K562 (cell line): ENCODE results near the gene PIK3CD. TPM values are rescaled to one million over a fixed set of nuclear protein-coding genes. Genes with fewer than 3 reads are reported as not detected.

Experiments used
- ATAC-seq: fragments of 200-7000 bp; cut with Tn5 transposase; 3 replicates; pipeline ENCODE4 v1.9.1; 2020; ENCODE audit warnings: moderate library complexity
- BruUV-seq: library from RNA; stranded (reverse); fragments of 400-500 nt; replicated peaks from 2 replicates; lab custom pipeline; 2021; lab: Mats Ljungman, UMichigan
- CTCF ChIA-PET: fragments of 300-600 bp; formaldehyde crosslinking; extraction: SDS; loops from one replicate; lab custom pipeline; 2021; ENCODE audit warnings: low intra/inter-chr PET ratio; lab: Yijun Ruan, JAX
- POLR2A ChIA-PET: fragments of 300-600, 350-650 bp; sonication (Branson Sonifier 250); formaldehyde crosslinking; extraction: SDS; loops from one replicate; lab custom pipeline; 2021; ENCODE audit warnings: antibody characterized with exemption, inconsistent platforms; lab: Yijun Ruan, JAX
- DNase-seq, 4 experiments: peaks; one replicate each; pipeline versions ENCODE4 v3.0.0 to v3.0.0-alpha.2; 2011 to 2018; ENCODE audit warnings: low spot score in 3 of 4, mixed read lengths in 3 of 4; ENCODE audit errors: extremely low read depth in 1 of 4
- FAIRE-seq: peaks from 2 replicates; lab custom pipeline; 2011; peaks lifted over from hg19 to GRCh38; lab: Jason Lieb, UNC
- H2AFZ ChIP-seq: 2 replicates; pipeline ENCODE4 v1.6.0; 2011; ENCODE audit warnings: low read depth, low read length, control low read depth, inconsistent platforms
- H3K27ac ChIP-seq: fragments of 200-600 bp; 3 replicates; pipeline ENCODE4 v1.8.0; 2011; ENCODE audit warnings: low read depth, mild to moderate bottlenecking, control low read depth, inconsistent platforms, low read length, moderate library complexity, mixed read lengths; ENCODE audit errors: extremely low read depth
- H3K27me3 ChIP-seq, 2 experiments: fragments of 300-600 bp in 1 of 2; 2 replicates in 1 of 2; 3 replicates in 1 of 2; pipeline versions ENCODE4 v1.6.0 to v1.8.0; 2011; ENCODE audit warnings: inconsistent platforms in 2 of 2, low read length in 2 of 2, mild to moderate bottlenecking in 1 of 2, mixed read lengths in 1 of 2, moderate library complexity in 1 of 2; ENCODE audit not compliant: control insufficient read depth in 2 of 2, insufficient read depth in 2 of 2
- H3K36me3 ChIP-seq: fragments of 300-600 bp; 3 replicates; pipeline ENCODE4 v1.8.0; 2011; ENCODE audit warnings: mild to moderate bottlenecking, low read length, inconsistent platforms; ENCODE audit not compliant: control insufficient read depth, insufficient read depth
- H3K4me1 ChIP-seq, 2 experiments: fragments of 200-600 bp in 1 of 2; replicated peaks in 1 of 2; 2 replicates in 1 of 2; 3 replicates in 1 of 2; pipeline versions ENCODE4 v1.5.1 to v1.8.0; 2011; ENCODE audit warnings: inconsistent platforms in 2 of 2, low read length in 2 of 2, mild to moderate bottlenecking in 1 of 2, mixed read lengths in 1 of 2, moderate library complexity in 1 of 2; ENCODE audit not compliant: control insufficient read depth in 2 of 2, insufficient read depth in 2 of 2
- H3K4me2 ChIP-seq: 2 replicates; pipeline ENCODE4 v1.6.1; 2011; ENCODE audit warnings: low read length, control low read depth, inconsistent platforms, mixed read lengths; ENCODE audit not compliant: insufficient read depth
- H3K4me3 ChIP-seq: fragments of 200-600 bp; sonication (generic), shearing (Covaris generic); 2 replicates; pipeline ENCODE4 v1.5.1; 2016; ENCODE audit warnings: control low read depth, inconsistent platforms
- H3K79me2 ChIP-seq: fragments of 200-600 bp; 3 replicates; pipeline ENCODE4 v1.8.0; 2011; ENCODE audit warnings: low read length, inconsistent platforms; ENCODE audit not compliant: control insufficient read depth, insufficient read depth
- H3K9ac ChIP-seq, 2 experiments: 2 replicates each; pipeline versions ENCODE4 v1.6.0 to v1.6.1; 2011; ENCODE audit warnings: low read depth in 2 of 2, low read length in 2 of 2, control low read depth in 1 of 2, inconsistent platforms in 1 of 2, mild to moderate bottlenecking in 1 of 2, mixed read lengths in 1 of 2; ENCODE audit not compliant: insufficient read depth in 1 of 2
- H3K9me1 ChIP-seq: one replicate; pipeline ENCODE4 v1.6.0; 2011; ENCODE audit warnings: inconsistent platforms, mild to moderate bottlenecking, low read length, moderate library complexity; ENCODE audit not compliant: control insufficient read depth, insufficient read depth
- H3K9me3 ChIP-seq: replicated peaks from 2 replicates; pipeline ENCODE4 v1.5.1; 2011; ENCODE audit warnings: low read depth, low read length, inconsistent platforms; ENCODE audit not compliant: control insufficient read depth, insufficient read depth
- H4K20me1 ChIP-seq: replicated peaks from 2 replicates; pipeline ENCODE4 v1.6.1; 2011; ENCODE audit warnings: low read length, inconsistent platforms, mixed read lengths; ENCODE audit not compliant: control insufficient read depth, insufficient read depth
- TBP ChIP-seq: optimal IDR thresholded peaks from 2 replicates; pipeline ENCODE3; 2011; ENCODE audit warnings: low read depth, low read length, improper control_type of control experiment
- ZNF57 ChIP-seq: fragments of 450-650 bp; formaldehyde crosslinking; IDR thresholded peaks from 2 replicates; pipeline ENCODE4 v1.4.0; 2020; ENCODE audit warnings: mild to moderate bottlenecking, moderate library complexity
- WGBS: fragments of 100-300 bp; shearing (Covaris generic); methylation state at CpG from one replicate; pipeline ENCODE4 v1.1.6; 2016; ENCODE audit warnings: low coverage, mixed read lengths; ENCODE audit not compliant: insufficient coverage; ENCODE audit errors: missing lambda C conversion rate; 5-methylcytosine and 5-hydroxymethylcytosine counted together
- in situ Hi-C: fragments of 300-500 bp; cut with MboI; formaldehyde crosslinking; loops from 4 replicates; pipeline ENCODE4 v1.15.0; 2018; ENCODE audit warnings: inconsistent platforms, mixed read lengths
- intact Hi-C: fragments of 100-400 bp; cut with micrococcal nuclease; formaldehyde crosslinking; loops from 2 replicates; pipeline ENCODE4 v1.14.2; 2022
- polyA plus RNA-seq, 8 experiments: library from polyadenylated mRNA; depleted of rRNA in 4 of 8; stranded (reverse) in 5 of 8; unstranded in 3 of 8; fragments of >200 nt; fragmentation: Nextera tagmentation in 2 of 8; fragmentation: Illumina TruSeq in 1 of 8; extraction: Ambion mirVana in 2 of 8; extraction: Trizol in 1 of 8; gene quantifications; 2 replicates each; pipeline versions ENCODE4 v1.2.1 to v1.2.3, GENCODE V29; 2011 to 2014; ENCODE audit warnings: inconsistent platforms in 1 of 8, missing spikeins in 1 of 8
- total RNA-seq, 7 experiments: library from RNA; depleted of rRNA in 6 of 7; stranded (reverse); fragments of >200 nt in 6 of 7; fragmentation: Illumina TruSeq in 2 of 7; extraction: Trizol in 2 of 7; gene quantifications; 2 replicates each; pipeline versions ENCODE4 v1.2.1 to v1.2.3, GENCODE V29; 2011 to 2021; ENCODE audit warnings: low replicate concordance in 1 of 7
- TF ChIP-seq, protein P1 (sequence below): sonication (generic); formaldehyde crosslinking; IDR thresholded peaks from 2 replicates; pipeline ENCODE4 v1.8.0; 2023; ENCODE audit warnings: mild to moderate bottlenecking, missing genetic modification reagents

The PIK3CD gene
- total and polyA plus RNA-seq, 9 of the 15 experiments (the other 6 are each of a cell fraction or from before 2014, with no cell fraction given), result 1.8 to 20.8 (median 7.2) TPM

GRCh38 chr1:9639227-9639626 lies 12.3 kb upstream of the PIK3CD start:
- intact Hi-C loops (no loop called here), in situ Hi-C loops (no loop called here)
- no peak overlapping the region for H3K4me2 ChIP-seq
- BruUV-seq, result no TSS peak
- H3K9me3 ChIP-seq, result no peaks in the 10 kb centered on the region
- peaks cover 2 to 8% of the 10 kb centered on the region in 2 experiments; a peak in 2 of 5 replicates for H3K27me3 ChIP-seq
- DNase-seq, result no peak
- no peak overlapping the region for H3K9ac ChIP-seq
- H2AFZ ChIP-seq, result no peak overlapping the region
- TF ChIP-seq TBP (no peak), ZNF57 (CRISPR knock-in tag) (no peak)
- TF ChIP-seq, protein P1, sequence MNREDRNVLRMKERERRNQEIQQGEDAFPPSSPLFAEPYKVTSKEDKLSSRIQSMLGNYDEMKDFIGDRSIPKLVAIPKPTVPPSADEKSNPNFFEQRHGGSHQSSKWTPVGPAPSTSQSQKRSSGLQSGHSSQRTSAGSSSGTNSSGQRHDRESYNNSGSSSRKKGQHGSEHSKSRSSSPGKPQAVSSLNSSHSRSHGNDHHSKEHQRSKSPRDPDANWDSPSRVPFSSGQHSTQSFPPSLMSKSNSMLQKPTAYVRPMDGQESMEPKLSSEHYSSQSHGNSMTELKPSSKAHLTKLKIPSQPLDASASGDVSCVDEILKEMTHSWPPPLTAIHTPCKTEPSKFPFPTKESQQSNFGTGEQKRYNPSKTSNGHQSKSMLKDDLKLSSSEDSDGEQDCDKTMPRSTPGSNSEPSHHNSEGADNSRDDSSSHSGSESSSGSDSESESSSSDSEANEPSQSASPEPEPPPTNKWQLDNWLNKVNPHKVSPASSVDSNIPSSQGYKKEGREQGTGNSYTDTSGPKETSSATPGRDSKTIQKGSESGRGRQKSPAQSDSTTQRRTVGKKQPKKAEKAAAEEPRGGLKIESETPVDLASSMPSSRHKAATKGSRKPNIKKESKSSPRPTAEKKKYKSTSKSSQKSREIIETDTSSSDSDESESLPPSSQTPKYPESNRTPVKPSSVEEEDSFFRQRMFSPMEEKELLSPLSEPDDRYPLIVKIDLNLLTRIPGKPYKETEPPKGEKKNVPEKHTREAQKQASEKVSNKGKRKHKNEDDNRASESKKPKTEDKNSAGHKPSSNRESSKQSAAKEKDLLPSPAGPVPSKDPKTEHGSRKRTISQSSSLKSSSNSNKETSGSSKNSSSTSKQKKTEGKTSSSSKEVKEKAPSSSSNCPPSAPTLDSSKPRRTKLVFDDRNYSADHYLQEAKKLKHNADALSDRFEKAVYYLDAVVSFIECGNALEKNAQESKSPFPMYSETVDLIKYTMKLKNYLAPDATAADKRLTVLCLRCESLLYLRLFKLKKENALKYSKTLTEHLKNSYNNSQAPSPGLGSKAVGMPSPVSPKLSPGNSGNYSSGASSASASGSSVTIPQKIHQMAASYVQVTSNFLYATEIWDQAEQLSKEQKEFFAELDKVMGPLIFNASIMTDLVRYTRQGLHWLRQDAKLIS (CRISPR knock-in tag), result no peak
- TF ChIP-seq, all 486 proteins: peak for 0
- ChIA-PET CTCF (no interaction called here), POLR2A (interaction anchor here (0.6 kb wide), 1 partner anchor 143 kb away, joined by 3 read pairs; no protein-coding TSS in a partner anchor)
- FAIRE-seq (no peak), ATAC-seq (no peak; the same call in 2 of the 3 replicates)
- Histone ChIP-seq H3K79me2 (no peaks in the 10 kb centered on the region), H3K36me3 (no peaks in the 10 kb centered on the region), H4K20me1 (0 out of 2 replicates have a peak, but pooled peaks cover 3% of the 10 kb centered on the region), H3K4me1 (peaks cover 6 to 7% of the 10 kb centered on the region in 2 experiments; a peak in 2 of 5 replicates), H3K27ac (no peak overlapping the region), H3K9me1 (no peaks in the 10 kb centered on the region), H3K4me3 (no peak overlapping the region)
- WGBS, result 14% methylated on average over 6 of the region's 6 CpGs
